Amygdala (tissue), 56 donors: Measurements from ENCODE around the gene XYLT1.
"Not testable (repeated sequence)": the region's sequence is repeated elsewhere in the genome, so short reads cannot be mapped to it uniquely, and the experiment has no call there.

Source experiments
- DNase-seq, 56 donors: peaks; one replicate each; lab custom pipeline; 2025; lab: John Stamatoyannopoulos, UW

The XYLT1 gene

DNA sequence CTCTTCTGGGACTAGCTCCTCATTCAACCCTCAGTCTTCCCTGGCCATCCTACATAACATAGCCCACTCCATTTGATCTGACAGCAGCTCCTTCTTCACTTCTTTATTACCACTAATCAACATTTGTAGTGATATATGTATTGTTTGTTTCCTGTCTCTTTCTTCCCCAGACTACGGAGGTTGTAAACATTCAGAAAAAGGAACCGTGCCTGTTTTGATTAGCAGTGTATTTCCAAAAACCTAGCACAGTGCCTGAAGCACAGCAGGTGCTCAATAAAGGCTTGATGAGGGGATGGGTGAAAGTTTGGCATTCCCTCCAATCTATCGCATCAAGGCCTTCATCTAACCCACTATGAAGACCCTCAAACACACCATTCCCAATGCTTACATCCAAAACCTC, 150.8 kb downstream of the XYLT1 start:
- DNase-seq: no peak

DNA sequence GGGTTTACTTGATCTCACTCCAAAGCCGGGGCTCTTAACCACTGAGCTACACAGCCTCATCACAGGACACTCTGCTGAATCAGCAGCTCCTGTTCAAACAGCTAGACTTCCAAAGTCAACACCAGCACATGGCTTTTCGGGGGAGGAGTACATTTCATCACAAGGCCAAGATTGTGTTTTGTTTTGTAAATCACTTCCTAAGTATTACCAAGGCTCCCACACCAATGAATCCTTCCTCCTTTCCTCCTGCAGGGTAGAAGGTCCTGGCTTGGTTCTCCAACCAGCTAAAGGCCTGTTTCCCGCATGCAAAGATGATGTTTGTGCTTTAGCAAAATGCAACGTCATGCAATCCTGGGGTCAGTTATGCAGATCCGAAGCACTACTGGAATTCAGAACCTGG, 152.5 kb downstream of the XYLT1 start:
- no peak for DNase-seq

DNA sequence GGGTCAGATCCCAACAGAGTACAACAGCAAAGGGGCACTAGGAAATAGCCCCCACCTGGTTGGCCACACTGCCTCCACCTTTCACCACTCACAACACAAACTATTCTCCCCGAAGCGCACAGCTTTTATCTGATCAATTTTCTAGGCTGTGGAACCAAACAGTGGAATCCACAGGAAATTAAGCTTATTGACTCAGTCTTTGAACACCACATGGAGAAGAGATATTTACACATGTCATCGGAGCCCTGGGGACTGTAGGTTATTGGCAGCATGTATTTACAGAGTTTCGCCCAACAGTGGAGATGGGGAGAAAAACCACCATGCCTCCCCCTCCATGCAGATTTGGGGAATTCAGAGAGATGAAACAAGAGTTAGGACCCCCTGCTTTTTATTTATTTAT, 154.8 kb downstream of the XYLT1 start:
- no peak for DNase-seq

DNA sequence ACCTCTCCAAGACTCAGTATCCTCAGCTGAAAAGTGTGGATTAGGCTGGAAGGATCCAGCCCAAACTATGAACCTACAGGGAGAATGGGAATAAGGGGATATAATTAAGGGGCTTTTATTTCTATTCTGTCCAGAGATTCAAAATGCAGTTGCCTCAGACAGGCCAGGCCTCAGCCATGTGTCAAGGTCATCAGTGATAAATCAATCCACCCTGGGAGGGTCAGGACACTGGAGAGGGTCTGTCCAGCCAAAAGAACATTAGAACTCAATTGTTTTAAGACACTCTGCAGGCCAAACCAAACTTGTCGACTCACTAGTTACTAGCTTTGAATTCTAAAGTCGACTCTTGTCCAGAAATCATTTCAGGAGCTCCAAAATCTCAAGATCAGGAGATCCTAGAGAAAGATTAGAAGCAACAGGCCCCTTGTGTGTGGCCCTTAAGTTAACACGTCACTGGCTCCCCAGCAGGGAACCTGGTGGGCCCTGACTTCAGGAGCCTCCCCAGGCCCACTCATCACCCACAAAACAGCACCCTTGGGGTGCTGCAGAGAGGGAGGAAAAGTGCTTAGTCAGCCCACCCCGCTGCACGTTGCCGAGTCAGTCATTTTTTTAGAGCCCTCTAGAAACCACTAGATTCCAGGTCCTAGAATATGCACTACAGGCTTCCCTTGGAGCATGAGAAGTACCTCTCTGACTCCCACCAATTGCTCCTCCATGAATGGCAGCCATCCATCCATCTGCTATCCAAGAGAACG, 156.8 kb downstream of the XYLT1 start:
- DNase-seq: no peak

DNA sequence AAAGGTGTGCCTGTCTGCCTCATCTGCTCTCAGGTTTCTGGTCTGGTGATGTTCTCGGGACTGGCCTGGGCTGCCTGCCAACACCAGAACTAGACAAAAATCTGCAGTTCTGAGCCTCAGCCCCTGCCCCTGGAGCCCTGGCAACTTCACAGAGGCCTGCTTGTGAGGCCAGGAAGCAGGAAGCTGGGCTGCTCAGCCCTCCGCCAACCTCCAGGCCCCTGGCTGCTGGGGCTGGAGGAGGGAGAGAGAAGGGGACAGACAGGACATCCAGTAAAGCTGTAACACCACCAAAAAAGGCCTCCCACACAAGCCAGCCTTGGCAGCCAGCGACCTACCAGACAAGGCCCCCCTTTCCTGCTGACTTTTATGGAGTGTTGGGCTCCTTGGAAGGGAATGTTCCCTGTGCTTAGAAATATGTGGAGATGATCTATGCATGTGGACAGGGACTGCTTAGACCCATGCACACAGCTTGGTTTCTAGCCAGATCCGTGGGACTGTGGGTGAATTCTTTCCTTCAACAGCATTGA, 157.6 kb downstream of the XYLT1 start:
- peak in 41 of 56 donors; percentile 3 to 73 (median 32) for DNase-seq

DNA sequence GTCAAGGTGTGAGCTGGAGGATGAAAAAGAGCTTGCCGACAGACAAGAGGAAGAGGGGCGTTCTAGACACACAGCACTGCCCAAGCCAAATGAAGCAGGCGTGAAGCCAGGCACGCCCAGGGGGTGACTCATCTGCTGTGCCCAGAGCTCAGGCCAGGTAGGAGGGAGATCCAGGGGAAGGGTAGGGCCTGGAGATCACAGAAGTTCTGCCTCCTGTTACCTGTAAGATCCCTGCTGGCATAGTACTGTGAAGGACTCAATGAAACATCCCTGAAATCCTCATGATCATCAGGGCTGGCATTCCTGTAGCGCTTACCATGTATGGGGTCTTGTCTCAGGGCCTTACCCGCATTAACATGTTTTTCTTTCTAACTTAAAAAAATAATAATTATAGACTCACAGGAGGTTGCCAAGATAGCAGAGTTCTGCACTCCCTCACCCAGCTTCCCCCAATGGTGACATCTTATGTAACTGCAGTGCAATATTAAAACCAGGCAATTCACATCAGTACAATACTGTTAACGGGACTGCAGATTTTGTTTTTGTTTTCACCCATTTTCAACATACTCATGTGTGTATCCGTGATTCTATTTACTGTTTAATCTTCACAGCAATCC, 158.6 kb downstream of the XYLT1 start:
- DNase-seq: no peak

DNA sequence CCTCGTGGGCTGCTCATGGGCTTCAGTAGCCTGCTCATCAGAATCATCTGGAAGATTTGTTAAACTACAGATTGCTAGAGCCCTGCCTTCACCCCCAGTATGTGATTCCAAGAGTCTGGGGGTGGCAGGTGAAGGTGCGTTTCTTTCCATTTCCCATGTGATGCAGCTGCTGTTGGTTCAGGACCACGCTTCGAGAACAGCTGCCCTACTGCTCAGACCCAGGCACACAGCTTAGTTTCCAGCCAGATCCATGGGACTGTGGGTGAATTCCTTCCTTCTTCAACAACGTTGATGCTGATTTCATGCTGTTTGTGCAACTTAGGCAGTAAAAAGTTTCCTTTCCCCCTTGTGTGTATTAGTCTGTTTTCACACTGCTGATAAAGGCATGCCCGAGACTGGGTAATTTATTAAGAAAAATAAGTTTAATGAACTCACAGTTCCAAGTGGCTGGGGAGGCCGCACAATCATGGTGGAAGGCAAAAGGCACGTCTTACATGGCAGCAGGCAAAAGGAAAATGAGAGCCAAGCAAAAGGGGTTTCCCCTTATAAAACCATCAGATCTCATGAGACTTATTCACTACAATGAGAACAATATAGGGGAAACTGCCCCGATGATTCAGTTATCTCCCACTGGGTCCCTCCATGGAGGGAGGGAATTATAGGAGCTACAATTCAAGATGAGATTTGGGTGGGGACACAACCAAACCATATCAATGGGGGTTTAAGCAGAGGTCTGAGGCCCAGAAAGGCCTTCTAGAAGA, 159.2 kb downstream of the XYLT1 start:
- no peak for DNase-seq

DNA sequence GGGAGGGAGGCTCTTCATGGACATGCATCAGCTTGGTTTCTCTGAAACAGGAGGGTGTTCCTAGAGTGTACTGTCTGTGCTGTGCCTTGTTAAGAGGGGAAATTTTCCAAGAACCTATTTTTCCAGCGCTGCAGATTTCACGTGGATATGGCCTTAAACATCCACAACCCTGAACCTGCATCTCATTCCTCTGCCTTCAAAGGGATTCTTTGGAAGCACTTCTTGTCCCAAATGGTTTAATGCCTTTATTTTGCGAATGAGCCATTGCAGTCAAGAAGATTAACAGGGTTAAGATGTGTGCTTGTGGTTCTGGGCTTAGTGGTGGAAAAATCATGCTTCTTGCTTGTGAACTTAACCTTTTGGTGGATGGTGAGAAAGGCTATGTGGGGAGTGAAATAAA, 161.2 kb downstream of the XYLT1 start:
- no peak for DNase-seq

DNA sequence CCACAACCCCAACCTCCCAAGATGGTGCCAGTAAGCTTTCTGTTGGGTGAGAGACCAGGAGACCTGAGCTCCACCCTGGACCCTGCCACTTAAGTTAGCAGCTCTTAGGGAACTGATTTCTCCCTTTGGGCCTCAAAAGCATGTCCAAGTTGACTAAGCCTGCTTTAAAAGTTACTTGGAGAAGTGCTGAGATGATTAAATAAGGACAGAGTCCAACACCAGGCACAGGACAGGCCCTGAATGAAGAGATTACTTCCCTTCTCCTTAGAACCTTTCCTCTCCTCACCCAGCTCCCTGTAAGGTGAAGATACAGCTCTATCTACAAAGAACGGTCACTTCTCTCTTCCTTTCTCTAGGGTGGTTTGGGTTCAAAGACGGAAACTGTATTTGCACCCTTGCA, 162.6 kb downstream of the XYLT1 start:
- no peak for DNase-seq

DNA sequence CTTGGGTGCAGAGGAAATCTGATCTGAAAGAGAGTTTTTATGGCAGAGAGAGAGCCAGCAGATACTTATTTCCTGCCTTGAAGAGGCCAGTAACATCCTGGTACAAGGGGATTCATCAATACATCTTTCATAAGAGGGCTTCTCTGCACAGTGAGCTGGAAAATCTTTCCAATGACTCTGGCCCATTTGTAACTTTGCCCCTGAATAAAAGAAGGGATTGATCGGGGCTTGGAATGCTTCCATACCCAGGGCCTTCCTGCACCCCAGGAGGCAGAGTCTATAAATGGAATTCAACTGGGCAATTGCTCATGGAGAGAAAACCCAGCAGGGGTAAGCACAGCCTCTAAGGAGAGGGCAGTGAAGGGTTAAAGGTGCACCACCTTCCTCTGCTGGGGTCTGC, 163.3 kb downstream of the XYLT1 start:
- DNase-seq: no peak

DNA sequence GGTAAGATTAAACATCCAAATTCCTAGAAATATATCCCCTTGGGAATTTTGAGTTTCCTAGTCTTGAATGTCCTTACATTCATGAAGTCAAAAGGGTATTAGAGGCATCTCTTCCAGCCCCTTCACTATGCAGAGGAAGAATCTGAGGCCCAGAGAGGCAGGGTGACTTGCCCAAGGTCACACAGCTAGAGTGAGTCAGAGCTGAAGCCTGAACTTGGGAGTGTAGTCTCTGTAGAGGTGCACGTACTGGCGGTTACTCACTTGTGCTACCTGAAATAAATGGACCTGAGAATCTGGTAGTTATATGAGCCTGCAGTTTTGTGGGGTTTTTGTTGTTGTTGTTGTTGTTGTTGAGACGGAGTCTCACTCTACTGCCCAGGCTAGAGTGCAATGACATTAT, 164.0 kb downstream of the XYLT1 start:
- DNase-seq: no peak

DNA sequence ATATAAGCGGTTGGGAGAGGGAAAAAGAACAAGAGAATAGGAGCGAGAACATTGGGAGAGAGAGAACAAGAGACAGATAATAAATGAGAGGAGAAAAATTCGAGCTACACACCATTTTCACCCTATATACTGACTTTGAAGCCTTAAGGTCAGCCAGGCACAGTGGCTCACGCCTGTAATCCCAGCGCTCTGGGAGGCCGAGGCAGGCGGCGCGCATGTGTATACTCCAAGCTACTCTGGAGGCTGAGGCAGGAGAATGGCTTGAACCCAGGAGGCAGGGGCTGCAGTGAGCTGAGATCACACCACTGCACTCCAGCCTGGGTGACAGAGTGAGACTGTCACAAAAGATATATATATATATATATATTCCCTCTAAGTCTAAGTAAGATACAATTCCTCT, 164.5 kb downstream of the XYLT1 start:
- DNase-seq: not testable (repeated sequence)

DNA sequence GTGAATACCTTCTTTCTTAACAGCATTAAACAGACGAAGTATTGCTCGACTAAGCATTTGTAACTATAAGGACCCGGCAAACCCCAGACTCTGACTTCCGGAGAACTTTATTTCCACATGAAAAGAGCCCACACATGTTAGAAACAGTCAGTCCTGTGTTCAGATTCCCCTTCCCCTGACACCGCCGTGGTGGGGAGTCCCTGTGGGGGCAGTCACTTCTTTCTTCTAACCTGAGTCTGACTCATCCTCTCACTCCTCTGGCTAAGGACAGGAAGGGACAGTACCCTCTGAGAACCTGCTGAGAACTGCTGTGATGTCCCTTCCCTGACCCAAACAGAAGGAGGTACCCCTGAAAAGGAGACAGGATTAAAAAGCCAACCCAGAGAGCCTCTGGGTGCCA, 165.1 kb downstream of the XYLT1 start:
- no peak for DNase-seq

DNA sequence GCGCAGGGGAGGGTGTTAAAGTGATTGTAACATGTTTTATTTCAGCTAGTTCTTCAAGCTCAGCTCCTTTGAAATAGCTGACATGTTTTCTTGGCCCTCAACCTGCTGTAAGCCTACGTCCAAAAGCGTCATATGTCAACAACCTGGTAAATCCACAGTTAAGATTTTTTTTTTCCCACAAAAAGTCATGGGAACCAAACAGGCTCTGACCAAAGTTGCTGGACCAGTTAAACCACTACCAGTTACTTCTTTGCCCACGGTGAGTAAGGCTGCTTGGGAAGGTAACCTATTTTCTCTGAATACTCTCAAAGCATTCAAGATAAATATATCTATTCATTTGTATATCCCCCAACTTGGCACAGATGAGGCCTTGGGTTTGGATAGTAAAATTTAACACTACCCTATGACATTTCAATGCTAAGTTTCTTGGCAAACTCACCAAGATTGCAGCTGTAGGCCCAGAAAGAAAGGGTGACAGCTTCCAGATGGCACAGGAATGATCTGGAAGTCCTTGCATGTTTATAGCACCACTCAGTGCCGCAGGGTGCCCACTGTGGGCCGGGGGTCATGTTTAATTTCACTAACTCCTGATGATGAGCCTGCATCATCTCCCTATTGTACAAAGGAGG, 166.2 kb downstream of the XYLT1 start:
- DNase-seq: no peak

DNA sequence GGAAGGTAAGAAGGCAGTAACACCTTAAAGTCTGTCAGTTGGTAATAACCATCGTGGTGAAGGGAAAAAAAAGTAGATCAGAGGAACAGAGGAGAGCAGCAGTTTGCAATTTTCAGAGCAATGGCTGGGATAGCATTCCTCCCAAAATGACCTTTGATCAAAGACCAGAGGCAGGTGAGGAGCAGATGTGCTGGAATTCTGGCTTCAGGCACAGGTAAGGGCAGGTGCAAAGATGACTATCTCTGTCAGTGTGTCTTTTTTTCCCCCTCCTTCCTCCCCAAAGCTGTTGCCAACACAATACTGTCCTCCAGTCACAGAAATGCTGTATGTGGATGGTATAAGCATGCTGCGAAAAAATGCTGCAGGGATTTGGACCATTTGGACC, 166.7 kb downstream of the XYLT1 start:
- no peak for DNase-seq

DNA sequence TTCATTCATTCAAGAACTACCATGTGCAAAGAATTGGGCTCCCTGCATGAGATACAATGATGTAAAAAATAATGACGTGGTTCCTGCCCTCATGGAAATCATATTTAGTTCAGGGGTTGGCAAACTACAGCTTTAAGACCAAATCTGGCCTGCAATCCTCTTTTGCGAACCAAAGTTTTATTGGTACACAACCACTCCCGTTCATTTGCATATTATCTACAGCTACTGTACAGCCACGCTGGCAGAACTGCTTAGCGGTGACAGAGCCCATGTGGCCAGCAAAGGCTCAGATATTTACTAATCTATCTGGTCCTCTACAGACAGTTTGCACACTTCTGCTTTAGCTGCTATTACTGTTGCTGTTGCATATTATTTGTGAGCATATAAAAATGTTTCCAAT, 167.7 kb downstream of the XYLT1 start:
- no peak for DNase-seq

DNA sequence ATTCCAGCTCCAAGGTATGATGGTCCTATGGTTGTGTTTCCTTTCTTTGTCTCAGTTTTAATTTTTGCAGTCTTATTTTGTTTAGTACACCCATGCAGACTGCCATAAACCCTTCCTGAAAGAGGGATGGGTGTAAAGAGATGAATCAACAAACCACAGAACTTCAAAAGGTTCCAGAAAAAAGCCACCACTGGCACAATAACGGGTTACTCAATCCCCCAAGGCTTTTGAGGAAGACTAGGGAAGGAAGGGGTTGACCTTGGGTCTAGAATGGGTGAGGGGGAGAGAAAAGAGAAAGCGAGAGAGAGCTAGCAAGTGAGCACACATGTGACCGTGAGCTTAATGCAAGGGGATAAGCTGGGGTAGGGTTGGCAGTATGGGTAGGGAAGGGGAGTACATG, 168.1 kb downstream of the XYLT1 start:
- no peak for DNase-seq

DNA sequence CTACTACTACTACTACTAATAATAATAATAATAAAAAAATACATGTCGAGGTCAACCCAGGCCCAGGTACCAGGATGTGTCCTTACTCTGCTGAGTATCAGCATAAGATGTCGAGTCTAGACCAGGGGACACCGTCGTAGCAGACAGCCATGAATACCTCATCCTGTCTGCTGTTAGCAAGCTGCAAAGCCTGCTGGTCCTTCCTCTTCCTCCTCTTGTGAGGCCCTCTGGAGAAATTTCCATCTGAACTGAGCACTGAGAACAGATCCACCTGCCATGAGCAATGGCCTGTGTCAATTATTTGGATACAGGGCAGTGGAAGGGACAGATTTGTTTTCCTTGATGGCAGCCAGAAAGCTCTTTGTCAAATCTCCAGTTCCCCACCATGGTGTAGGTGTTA, 168.5 kb downstream of the XYLT1 start:
- DNase-seq: no peak

DNA sequence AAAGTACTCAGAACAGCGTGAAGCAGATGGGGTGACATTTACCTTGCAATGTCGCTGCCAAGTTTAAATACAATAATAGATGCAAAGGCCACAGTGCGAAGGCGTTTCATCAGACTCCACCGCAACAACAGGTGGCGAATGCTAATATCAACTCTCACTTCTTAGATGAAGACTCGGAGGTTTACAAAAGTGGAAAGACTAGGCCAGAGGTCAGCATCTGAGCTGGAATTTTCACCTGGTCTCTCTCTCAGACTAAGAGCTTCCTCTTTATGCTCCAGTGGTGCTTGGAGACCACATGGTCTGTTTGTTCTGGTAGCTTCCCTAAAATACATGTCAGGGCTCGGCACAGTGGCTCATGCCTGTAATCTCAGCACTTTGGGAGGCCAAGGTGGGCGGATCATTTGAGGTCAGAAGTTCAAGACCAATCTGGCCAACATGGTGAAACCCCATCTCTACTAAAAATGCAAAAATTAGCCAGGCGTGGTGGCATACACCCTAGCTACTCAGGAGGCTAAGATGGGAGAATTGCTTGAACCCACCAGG, 169.1 kb downstream of the XYLT1 start:
- DNase-seq: no peak

DNA sequence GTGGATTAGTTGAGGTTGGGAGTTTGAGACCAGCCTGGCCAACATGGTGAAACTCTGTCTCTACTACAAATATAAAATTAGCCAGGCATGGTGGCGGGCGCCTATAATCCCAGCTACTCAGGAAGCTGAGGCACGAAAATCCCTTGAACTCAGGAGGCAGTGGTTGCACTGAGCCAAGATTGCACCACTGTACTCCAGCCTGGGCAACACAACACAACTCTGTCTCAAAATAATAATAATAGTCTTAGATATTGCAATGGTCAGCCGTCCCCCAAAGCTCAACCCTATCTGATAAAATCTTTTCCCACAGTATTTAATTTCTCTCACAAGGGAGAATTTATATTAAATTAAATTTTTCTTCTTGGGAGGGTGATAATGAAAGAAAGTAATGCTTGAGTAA, 169.6 kb downstream of the XYLT1 start:
- DNase-seq: no peak

DNA sequence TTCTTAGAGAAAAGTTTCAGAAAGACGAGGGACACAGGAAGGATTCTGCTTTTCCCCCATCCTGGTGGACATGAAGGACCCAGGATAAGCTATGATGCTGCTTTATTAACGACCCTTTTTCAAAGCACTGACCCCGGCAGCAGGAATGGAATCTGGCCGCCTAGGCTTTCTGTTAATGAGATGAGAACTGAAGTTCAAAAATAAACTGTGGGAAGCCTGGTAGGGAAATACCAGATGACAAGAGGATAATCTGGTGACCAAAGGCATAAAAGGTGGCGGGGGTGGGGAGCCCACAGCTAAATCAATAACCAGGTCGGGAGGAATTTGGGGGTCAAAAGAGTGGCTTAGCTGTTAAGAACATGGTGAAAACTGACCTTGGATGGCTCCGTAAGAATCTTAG, 171.0 kb downstream of the XYLT1 start:
- no peak for DNase-seq
